Epithelial cell of esophagus (primary cell): Measurements from ENCODE around the gene ARSG.
"Not testable (repeated sequence)": the region's sequence is repeated elsewhere in the genome, so short reads cannot be mapped to it uniquely, and the experiment has no call there.

ENCODE experiments used
- DNase-seq: peaks from one replicate; pipeline ENCODE4 v3.0.0; 2010; ENCODE audit warnings: low read depth
- H3K4me3 ChIP-seq: 2 replicates; pipeline ENCODE4 v1.5.1; 2011; ENCODE audit warnings: mild to moderate bottlenecking, low read length, control low read depth
- TF ChIP-seq, protein P1 (sequence below): IDR thresholded peaks from 2 replicates; pipeline ENCODE4 v1.5.1; 2011; ENCODE audit warnings: low read depth, mild to moderate bottlenecking, low read length, control low read depth, inconsistent platforms; ENCODE audit not compliant: insufficient read depth; ENCODE audit errors: missing control alignments

The ARSG gene

DNA sequence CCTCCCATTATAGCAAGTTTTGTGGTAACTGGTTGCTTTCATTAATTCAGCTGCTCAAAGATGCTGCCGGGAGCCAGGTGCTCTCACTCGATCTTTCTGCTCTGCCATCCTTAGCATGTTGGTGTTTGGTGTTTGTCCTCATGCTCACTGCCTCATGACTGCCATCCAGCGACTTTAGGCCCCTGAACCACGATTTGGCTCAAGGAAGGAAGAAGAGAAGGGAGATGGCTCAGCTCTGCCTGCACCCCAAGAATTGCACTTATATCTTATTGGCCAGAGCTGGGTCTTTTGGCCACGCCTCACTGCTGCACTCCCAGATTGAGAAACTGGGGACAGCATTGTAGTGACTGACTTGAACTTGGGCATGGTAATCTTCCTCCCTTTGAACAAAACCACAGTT lies 52.7 kb downstream of the ARSG start:
- no peak for DNase-seq
- TF ChIP-seq, protein P1, sequence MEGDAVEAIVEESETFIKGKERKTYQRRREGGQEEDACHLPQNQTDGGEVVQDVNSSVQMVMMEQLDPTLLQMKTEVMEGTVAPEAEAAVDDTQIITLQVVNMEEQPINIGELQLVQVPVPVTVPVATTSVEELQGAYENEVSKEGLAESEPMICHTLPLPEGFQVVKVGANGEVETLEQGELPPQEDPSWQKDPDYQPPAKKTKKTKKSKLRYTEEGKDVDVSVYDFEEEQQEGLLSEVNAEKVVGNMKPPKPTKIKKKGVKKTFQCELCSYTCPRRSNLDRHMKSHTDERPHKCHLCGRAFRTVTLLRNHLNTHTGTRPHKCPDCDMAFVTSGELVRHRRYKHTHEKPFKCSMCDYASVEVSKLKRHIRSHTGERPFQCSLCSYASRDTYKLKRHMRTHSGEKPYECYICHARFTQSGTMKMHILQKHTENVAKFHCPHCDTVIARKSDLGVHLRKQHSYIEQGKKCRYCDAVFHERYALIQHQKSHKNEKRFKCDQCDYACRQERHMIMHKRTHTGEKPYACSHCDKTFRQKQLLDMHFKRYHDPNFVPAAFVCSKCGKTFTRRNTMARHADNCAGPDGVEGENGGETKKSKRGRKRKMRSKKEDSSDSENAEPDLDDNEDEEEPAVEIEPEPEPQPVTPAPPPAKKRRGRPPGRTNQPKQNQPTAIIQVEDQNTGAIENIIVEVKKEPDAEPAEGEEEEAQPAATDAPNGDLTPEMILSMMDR: no peak
- H3K4me3 ChIP-seq: no peak overlapping the region

DNA sequence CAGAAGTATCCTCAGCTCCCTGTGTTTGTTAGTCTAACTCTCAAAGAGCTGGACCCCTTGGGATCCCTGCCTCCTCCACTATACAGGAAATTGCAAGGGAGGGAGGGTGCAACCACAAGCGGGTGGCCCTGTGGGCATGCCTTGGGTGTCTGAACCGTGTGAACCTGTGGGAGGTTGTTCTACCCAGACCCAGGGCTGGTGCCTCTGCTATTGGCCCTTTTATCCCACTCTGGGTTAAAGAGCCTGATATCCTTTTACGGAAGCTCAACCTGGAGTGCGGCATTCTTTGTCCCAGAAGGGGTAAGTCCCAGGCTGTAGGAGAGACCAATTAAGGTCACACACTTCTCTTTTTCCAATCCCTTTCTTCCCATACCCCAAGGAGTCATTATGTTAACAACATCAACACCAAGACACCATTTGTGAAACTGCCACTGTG lies 53.4 kb downstream of the ARSG start:
- TF ChIP-seq, protein P1: no peak
- no peak overlapping the region for H3K4me3 ChIP-seq
- DNase-seq: no peak

DNA sequence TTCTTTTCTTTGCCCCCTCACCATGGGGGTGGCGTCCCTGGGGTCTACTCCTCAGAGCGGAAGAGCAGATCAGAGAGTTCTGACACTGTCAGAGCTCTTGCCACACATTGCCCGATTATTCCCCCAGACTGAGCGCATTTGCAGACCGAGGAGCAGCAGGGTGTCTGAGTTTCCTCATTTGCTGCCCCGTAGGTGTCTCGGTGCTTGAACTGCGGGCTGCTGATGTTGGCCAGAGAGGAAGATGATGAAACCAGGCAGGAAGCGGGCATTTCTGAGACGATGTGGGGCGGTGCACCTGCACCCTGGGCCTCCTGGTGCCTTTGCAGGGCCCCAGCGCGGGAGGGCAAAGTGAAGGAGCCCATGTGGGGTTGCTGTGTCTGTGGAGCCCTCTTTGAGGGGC lies 55.2 kb downstream of the ARSG start:
- no peak overlapping the region for H3K4me3 ChIP-seq
- no peak for DNase-seq
- TF ChIP-seq, protein P1: no peak

DNA sequence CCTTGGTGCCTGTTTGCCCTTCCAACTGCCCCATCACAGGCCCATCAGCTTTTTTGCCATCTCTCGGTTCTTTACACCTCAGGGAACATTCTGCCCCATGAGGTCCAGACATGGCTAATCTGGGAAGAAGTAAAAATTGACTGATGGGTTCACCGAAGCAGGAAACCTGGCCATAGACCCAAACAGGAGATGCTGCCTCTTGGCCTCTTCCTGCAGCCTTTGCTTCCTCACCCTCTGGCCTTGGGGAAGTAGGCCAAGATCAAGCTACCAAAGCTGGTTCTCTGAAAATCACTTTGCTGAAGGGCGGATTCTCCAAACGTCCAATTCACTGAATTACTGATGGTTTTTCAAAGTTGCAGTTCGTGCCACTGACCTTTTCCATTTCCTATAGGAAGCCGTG lies 56.1 kb downstream of the ARSG start:
- DNase-seq: no peak
- TF ChIP-seq, protein P1: no peak
- H3K4me3 ChIP-seq: no peak overlapping the region

DNA sequence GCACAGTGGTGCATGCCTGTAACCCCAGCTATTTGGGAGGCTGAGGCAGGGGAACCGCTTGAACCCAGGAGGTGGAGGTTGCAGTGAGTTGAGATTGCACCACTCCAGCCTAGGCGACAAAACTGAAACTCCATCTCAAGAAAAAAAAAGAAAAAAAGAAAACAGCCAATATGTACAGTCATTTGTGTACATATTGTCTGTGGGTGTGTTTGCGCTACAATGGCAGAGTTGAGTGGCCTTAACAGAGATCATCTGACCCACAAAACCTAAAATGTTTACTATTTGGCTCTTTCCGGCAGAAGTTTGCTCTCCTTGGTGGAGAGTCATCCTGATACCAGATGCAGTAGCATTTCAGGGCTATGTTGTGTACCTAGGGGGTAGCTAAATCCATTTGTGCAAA lies 57.9 kb downstream of the ARSG start:
- no peak for DNase-seq
- no peak overlapping the region for H3K4me3 ChIP-seq
- TF ChIP-seq, protein P1: no peak

DNA sequence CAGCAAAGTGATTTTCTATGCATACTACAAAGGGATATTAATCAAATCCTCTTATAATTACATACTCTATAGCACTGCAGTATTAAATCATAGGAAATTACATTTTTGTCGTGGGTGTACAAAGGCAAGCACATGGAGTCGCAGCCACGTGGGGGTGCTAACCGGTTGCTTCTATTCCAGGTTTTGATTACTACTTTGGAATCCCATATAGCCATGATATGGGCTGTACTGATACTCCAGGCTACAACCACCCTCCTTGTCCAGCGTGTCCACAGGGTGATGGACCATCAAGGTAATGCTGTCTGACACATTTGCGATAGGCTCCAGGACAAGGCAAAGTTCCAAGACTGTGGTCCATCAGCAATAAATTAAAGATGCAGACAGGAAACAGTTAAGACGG lies 60.1 kb downstream of the ARSG start:
- DNase-seq: no peak
- TF ChIP-seq, protein P1: no peak
- H3K4me3 ChIP-seq: no peak overlapping the region

DNA sequence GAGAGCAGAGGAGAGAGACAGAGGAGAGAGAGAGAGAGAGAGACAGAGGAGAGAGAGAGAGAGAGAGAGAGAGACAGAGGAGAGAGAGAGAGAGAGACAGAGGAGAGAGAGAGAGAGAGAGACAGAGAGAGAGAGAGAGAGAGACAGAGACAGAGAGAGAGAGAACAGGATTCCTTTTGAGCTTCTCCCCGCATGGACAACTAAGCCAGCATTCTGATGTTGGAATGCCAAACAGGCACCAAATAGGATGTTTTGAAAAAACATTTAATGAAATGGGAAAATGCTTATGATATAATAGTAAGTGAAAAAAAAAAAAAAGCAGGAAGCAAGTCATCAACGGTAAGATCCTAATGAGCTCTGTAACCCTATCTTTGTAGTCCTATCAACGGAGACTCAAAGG lies 60.7 kb downstream of the ARSG start:
- DNase-seq: no peak
- no peak overlapping the region for H3K4me3 ChIP-seq
- TF ChIP-seq, protein P1: no peak

DNA sequence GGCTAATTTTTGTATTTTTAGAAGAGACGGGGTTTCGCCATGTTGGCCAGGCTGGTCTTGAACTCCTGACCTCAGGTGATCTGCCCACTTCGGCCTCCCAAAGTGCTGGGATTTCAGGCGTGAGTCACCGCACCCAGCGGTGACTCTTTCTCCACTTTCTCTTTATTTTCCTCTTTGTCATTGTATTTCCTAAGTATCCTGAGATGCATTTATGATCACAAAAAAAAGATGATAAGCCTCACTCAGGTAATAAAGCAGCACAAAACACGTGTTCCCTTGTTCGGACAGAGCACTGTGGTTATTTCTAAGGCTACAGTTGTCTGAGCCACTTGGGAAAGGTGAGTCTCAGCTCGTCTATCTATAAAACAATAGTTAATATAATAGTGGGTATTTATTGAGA lies 61.4 kb downstream of the ARSG start:
- H3K4me3 ChIP-seq, DNase-seq: not testable (repeated sequence)
